ENCODE measurements around the gene CADPS.

The CADPS gene

DNA sequence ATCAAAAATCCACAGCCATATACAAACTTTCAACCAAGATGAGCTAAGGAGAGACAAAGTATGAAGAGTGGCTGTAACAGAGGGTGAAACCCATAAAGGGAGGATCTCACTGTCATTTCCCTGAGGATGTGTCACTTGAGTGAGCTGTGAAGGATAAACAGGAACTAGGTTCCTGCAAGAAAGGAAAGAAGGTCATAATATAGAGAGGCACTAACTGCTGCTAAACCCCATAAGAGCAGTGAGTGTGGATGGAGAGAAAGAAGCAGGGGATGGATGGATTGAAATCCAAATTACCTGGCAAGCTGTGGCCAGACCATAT lies 45.2 kb upstream of the CADPS start:
- no peaks in the 10 kb centered on the region for H3K9me2 ChIP-seq (ENCODE audit: low read depth, low read length)
- no peak overlapping the region for H3K4me2 ChIP-seq (ENCODE audit: low read length)
- H3K4me3 ChIP-seq (ENCODE audit: low read depth, low read length, poor library complexity, severe bottlenecking) = no peak overlapping the region
- no peaks in the 10 kb centered on the region for H3K4me1 ChIP-seq (ENCODE audit: insufficient read depth, low read length, severe bottlenecking)
- H3K27me3 ChIP-seq (ENCODE audit: insufficient read depth, low read length) = no peaks in the 10 kb centered on the region
- no peak for TF ChIP-seq CTCF (IDR thresholded peaks at IDR 0.05; ENCODE audit: low read length)
- TF ChIP-seq EZH2 (IDR thresholded peaks at IDR 0.05; ENCODE audit: borderline replicate concordance, low read length) = no peak
- H3K79me2 ChIP-seq (ENCODE audit: insufficient read depth, low read length) = no peaks in the 10 kb centered on the region
- H4K20me1 ChIP-seq (ENCODE audit: insufficient read depth, low read length) = no peaks in the 10 kb centered on the region
- no peak overlapping the region for H3K9ac ChIP-seq (ENCODE audit: low read length)
- H3K9me3 ChIP-seq (ENCODE audit: low read length) = no peaks in the 10 kb centered on the region
- no peaks in the 10 kb centered on the region for H3F3A ChIP-seq (ENCODE audit: insufficient read depth, low read length)
- H3K36me3 ChIP-seq (ENCODE audit: insufficient read depth, low read length) = no peaks in the 10 kb centered on the region
- H2AFZ ChIP-seq (ENCODE audit: low read length) = no peak overlapping the region
- H3K27ac ChIP-seq (ENCODE audit: low read depth, low read length, poor library complexity, severe bottlenecking) = no peak overlapping the region

DNA sequence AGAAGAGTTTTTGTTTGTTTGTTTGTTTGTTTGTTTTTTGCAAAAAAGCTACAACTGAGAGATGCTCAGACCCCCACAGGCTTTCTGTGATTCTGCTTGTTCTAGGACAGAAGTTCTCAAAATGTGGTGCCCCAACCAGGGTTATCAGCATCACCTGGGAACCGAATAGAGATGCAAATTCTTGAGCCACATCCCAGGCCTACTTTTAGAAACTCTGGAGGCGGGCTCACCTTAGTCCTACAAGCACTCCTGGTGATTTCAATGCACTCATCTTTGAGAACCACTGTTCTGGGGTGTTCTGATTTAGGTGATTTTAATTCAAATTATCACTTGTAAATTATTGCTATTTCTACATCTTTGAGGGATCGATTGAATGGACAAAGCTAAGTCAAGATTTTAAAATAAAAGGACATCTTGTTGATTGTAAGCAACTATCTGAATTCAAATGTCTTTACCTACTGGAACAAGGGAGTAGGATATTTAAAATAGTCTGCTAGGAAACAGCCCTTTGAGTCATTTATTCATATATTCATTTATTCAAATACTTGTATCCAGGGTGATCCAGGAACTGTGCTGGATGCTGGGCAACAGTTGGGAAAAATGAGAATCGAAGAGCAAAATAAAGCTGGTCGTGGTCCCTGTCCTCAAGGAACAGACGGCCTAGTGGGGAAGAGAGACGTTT lies 44.7 kb upstream of the CADPS start:
- Histone ChIP-seq H3K4me1 (ENCODE audit: insufficient read depth, low read length, severe bottlenecking) (no peaks in the 10 kb centered on the region), H3K4me2 (ENCODE audit: low read length) (no peak overlapping the region), H3K9me2 (ENCODE audit: low read depth, low read length) (no peaks in the 10 kb centered on the region), H3K27me3 (ENCODE audit: insufficient read depth, low read length) (no peaks in the 10 kb centered on the region), H3K4me3 (ENCODE audit: low read depth, low read length, poor library complexity, severe bottlenecking) (no peak overlapping the region), H3K9me3 (ENCODE audit: low read length) (no peaks in the 10 kb centered on the region), H3K36me3 (ENCODE audit: insufficient read depth, low read length) (no peaks in the 10 kb centered on the region), H4K20me1 (ENCODE audit: insufficient read depth, low read length) (no peaks in the 10 kb centered on the region), H3F3A (ENCODE audit: insufficient read depth, low read length) (no peaks in the 10 kb centered on the region), H3K27ac (ENCODE audit: low read depth, low read length, poor library complexity, severe bottlenecking) (no peak overlapping the region), H2AFZ (ENCODE audit: low read length) (no peak overlapping the region), H3K9ac (ENCODE audit: low read length) (no peak overlapping the region), H3K79me2 (ENCODE audit: insufficient read depth, low read length) (no peaks in the 10 kb centered on the region)
- TF ChIP-seq CTCF (IDR thresholded peaks at IDR 0.05; ENCODE audit: low read length) (no peak), EZH2 (IDR thresholded peaks at IDR 0.05; ENCODE audit: borderline replicate concordance, low read length) (no peak)

GRCh38 chr3:62918777-62919176 lies 43.6 kb upstream of the CADPS start:
- Histone ChIP-seq H3K9me3 (ENCODE audit: low read length) (no peaks in the 10 kb centered on the region), H3K4me2 (ENCODE audit: low read length) (no peak overlapping the region), H4K20me1 (ENCODE audit: insufficient read depth, low read length) (no peaks in the 10 kb centered on the region), H3K4me1 (ENCODE audit: insufficient read depth, low read length, severe bottlenecking) (no peaks in the 10 kb centered on the region), H3K9ac (ENCODE audit: low read length) (no peak overlapping the region), H3K36me3 (ENCODE audit: insufficient read depth, low read length) (no peaks in the 10 kb centered on the region), H3K4me3 (ENCODE audit: low read depth, low read length, poor library complexity, severe bottlenecking) (no peak overlapping the region), H3F3A (ENCODE audit: insufficient read depth, low read length) (no peaks in the 10 kb centered on the region), H3K9me2 (ENCODE audit: low read depth, low read length) (no peaks in the 10 kb centered on the region), H2AFZ (ENCODE audit: low read length) (no peak overlapping the region), H3K27ac (ENCODE audit: low read depth, low read length, poor library complexity, severe bottlenecking) (no peak overlapping the region), H3K27me3 (ENCODE audit: insufficient read depth, low read length) (no peaks in the 10 kb centered on the region), H3K79me2 (ENCODE audit: insufficient read depth, low read length) (no peaks in the 10 kb centered on the region)
- TF ChIP-seq EZH2 (IDR thresholded peaks at IDR 0.05; ENCODE audit: borderline replicate concordance, low read length) = no peak

DNA sequence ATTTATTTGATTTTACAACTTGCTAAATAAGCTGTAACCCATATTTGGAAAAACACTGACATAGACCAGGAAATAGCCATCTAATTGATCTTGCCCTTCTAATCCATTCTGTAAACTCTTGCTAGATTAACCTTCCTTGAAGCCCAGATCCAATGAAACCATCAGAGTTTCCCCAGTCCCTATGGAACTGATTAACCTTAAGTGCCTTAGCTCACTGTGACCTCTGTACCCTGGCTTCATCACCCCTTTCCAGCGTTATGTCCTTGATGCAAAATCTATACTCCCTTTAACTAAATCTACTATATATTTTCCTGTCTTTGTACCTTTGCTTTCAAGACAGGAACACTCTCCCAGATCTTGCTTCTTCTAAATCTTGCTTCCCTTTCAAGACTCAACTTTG lies 42.9 kb upstream of the CADPS start:
- Histone ChIP-seq H3K4me1 (ENCODE audit: insufficient read depth, low read length, severe bottlenecking) (no peaks in the 10 kb centered on the region), H3K4me2 (ENCODE audit: low read length) (no peak overlapping the region), H3K4me3 (ENCODE audit: low read depth, low read length, poor library complexity, severe bottlenecking) (no peak overlapping the region), H3K79me2 (ENCODE audit: insufficient read depth, low read length) (no peaks in the 10 kb centered on the region), H3K27ac (ENCODE audit: low read depth, low read length, poor library complexity, severe bottlenecking) (no peak overlapping the region), H3K27me3 (ENCODE audit: insufficient read depth, low read length) (no peaks in the 10 kb centered on the region), H4K20me1 (ENCODE audit: insufficient read depth, low read length) (no peaks in the 10 kb centered on the region), H3F3A (ENCODE audit: insufficient read depth, low read length) (no peaks in the 10 kb centered on the region), H2AFZ (ENCODE audit: low read length) (no peak overlapping the region), H3K9me3 (ENCODE audit: low read length) (no peaks in the 10 kb centered on the region), H3K9ac (ENCODE audit: low read length) (no peak overlapping the region), H3K36me3 (ENCODE audit: insufficient read depth, low read length) (no peaks in the 10 kb centered on the region), H3K9me2 (ENCODE audit: low read depth, low read length) (no peaks in the 10 kb centered on the region)
- TF ChIP-seq EZH2 (IDR thresholded peaks at IDR 0.05; ENCODE audit: borderline replicate concordance, low read length) (no peak), CTCF (IDR thresholded peaks at IDR 0.05; ENCODE audit: low read length) (no peak)

All from OCI-LY1 (cell line).